Measurements from ENCODE around the gene ZBTB47.

- TF ChIP-seq CTCF (conservative IDR thresholded peaks at IDR 0.05) (no peak), EZH2 (IDR thresholded peaks at IDR 0.05; ENCODE audit: low read depth) (no peak)
Measured at GRCh38 chr3:42674146-42674545, 20.6 kb downstream of the ZBTB47 start.
